ENCODE results near the gene MCUR1. TPM values are rescaled to one million over a fixed set of nuclear protein-coding genes. Genes with fewer than 3 reads are reported as not detected.
"Not testable (repeated sequence)": the region's sequence is repeated elsewhere in the genome, so short reads cannot be mapped to it uniquely, and the experiment has no call there.

Gene MCUR1, protein sequence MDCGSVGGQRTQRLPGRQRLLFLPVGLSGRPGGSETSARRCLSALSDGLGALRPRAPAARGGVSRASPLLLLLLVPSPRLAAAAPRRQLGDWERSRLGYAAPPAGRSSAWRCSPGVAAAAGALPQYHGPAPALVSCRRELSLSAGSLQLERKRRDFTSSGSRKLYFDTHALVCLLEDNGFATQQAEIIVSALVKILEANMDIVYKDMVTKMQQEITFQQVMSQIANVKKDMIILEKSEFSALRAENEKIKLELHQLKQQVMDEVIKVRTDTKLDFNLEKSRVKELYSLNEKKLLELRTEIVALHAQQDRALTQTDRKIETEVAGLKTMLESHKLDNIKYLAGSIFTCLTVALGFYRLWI
- total RNA-seq (1 to 10 TPM; 3.2 to 4.5 TPM), total RNA-seq (8.5 to 86.6 (median 22.5) reads per million in 172 experiments)
- polyA plus RNA-seq (2013, experiment 1 of 2): 6.8 TPM
- 7.2 TPM for polyA plus RNA-seq (2013, experiment 2 of 2)

DNA sequence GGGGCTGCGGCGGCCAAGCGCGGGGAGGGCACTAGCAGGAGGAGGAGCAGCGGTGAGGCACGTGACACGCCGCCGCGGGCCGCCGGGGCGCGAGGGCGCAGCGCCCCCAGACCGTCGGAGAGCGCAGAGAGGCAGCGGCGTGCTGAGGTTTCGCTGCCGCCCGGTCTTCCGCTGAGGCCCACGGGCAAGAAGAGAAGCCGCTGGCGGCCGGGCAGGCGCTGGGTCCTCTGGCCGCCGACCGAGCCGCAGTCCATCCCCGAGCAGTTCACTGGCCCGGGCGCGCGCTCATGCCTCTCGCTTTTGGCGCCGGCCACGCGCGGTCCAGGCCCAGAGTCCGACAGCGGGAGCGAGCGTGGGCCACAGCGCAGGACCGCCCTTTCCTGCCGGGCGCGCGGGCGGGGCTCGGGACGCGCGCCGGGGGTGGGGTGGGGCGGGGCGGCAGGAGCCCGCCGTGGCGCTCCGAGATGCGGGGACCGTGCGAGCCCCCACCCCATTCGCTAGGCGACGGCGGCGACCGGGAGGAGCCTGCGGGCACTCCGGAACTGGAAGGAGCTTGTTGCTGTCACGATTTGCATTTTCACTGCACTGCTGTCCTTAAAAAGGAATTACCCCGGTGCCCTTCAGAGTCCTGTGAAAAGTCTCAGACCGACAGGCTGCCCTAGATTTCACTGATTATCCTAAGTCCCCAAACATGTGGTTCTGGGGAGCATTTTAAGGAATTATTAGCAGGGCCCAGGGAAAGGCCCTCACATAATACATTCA lies at the start of gene MCUR1:
MCUR1 (minus strand) TSS at position 382 of the 762 bp plus-strand sequence; CDS start at position 254, 128 bp downstream.
- ATAC-seq (ENCODE audit: poor library complexity) (peak; percentile 83), DNase-seq (peak; percentile 54 to 94 (median 73))
- Mint-ChIP-seq H3K4me1 (ENCODE audit: low read depth) (peaks cover 37% of the 10 kb centered on the region), H3K4me3 (peak within 1 kb of the TSS; percentile 90), H3K36me3 (ENCODE audit: low read depth) (peaks cover 7% of the 10 kb centered on the region), H3K9me3 (no peaks in the 10 kb centered on the region), H3K27me3 (no peaks in the 10 kb centered on the region), H3K27ac (peak within 1 kb of the TSS; percentile 86)
- Histone ChIP-seq H3K36me3 (ENCODE audit: insufficient read depth, low read length) (no peaks in the 10 kb centered on the region), H3K27ac (ENCODE audit: low read depth in 1 of 2, low read length in 2 of 2) (peak within 1 kb of the TSS; percentile 72 to 80), H3K27me3 (ENCODE audit: control insufficient read depth in 1 of 2, insufficient read depth in 2 of 2, low read length in 2 of 2) (no peaks in the 10 kb centered on the region), H3K4me1 (ENCODE audit: insufficient read depth, low read length) (peaks cover 18% of the 10 kb centered on the region), H3K4me3 (ENCODE audit: low read length) (peak within 1 kb of the TSS; percentile 70), H3K9me3 (ENCODE audit: control insufficient read depth in 1 of 2, insufficient read depth in 1 of 2, low read length in 2 of 2) (no peaks in the 10 kb centered on the region)
- intact Hi-C loops (cut with DNase I, micrococcal nuclease): loop anchor here (1.0 to 10.0 kb wide), 8 partner anchors 19 to 1848 kb away; partner anchors contain the start of genes CD83 (in 1 of the 2), DTNBP1 (in 1 of the 2), HIVEP1 (in 1 of the 2) and RANBP9 (in 1 of the 2)
- ChIA-PET POLR2A (interaction anchor here (0.5 to 2.3 kb wide), 17 partner anchors 9 to 1379 kb away, joined by 3 to 17 read pairs (median 4); partner anchors contain the start of genes NOL7, SIRT5 and TBC1D7), CTCF (interaction anchor here (1.1 to 3.5 kb wide), 4 partner anchors 11 to 239 kb away, joined by 3 to 14 read pairs (median 6); partner anchors contain the start of genes NOL7 and SIRT5)
- TF ChIP-seq, protein P1, sequence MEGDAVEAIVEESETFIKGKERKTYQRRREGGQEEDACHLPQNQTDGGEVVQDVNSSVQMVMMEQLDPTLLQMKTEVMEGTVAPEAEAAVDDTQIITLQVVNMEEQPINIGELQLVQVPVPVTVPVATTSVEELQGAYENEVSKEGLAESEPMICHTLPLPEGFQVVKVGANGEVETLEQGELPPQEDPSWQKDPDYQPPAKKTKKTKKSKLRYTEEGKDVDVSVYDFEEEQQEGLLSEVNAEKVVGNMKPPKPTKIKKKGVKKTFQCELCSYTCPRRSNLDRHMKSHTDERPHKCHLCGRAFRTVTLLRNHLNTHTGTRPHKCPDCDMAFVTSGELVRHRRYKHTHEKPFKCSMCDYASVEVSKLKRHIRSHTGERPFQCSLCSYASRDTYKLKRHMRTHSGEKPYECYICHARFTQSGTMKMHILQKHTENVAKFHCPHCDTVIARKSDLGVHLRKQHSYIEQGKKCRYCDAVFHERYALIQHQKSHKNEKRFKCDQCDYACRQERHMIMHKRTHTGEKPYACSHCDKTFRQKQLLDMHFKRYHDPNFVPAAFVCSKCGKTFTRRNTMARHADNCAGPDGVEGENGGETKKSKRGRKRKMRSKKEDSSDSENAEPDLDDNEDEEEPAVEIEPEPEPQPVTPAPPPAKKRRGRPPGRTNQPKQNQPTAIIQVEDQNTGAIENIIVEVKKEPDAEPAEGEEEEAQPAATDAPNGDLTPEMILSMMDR (IDR thresholded peaks at IDR 0.05): peak; percentile 20

DNA sequence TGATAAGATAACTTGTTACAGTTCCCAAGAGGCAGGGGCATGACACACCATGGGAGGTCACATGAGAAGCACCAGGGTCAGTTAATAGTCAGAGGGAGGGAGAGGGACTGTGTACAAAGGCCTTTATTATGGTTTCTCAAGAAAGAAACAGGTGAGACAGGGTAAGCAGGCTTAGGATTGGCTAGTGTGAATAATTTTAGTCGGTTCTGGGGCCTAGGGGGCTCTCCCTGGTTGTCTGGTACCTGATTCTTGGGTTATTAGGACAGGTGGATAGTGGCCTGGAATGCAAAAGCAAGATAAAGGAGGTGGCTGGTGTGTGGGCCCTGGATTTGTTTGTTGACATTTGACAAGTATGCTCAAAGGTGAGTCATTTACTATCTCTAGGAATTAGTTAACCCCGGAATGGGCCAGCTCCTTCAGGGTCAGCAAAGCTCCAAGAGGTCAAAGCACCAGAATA lies 49.4 kb upstream of the MCUR1 start:
- no peak for ATAC-seq (ENCODE audit: poor library complexity)
- H3K4me1 Mint-ChIP-seq (ENCODE audit: low read depth): no peaks in the 10 kb centered on the region

DNA sequence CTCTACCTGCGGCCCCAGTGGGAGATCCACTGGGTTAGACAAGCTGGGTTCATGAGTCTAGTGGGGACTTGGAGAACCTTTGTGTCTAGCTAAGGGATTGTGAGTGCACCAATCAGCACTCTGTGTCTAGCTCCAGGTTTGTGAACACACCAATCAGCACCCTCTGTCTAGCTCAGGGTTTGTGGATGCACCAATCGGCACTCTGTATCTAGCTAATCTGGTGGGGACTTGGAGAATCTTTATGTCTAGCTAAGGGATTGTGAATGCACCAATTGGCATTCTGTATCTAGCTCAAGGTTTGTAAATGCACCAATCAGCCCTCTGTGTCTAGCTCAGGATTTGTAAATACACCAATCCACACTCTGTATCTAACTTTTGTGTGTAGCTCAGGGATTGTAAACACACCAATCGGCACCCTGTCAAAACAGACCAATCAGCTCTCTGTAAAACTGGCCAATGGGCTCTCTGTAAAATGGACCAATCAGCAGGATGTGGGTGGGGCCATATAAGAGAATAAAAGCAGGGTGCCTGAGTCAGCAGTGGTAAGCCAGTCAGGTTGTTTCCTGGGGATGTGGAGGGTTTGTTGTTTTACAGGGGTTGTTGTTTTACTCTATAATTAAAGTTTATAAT lies 46.3 kb upstream of the MCUR1 start:
- H3K27ac ChIP-seq (ENCODE audit: low read depth in 1 of 2, low read length in 2 of 2); H3K4me1 ChIP-seq (ENCODE audit: insufficient read depth, low read length); H3K4me3 ChIP-seq (ENCODE audit: low read length); H3K4me3 Mint-ChIP-seq; H3K27ac Mint-ChIP-seq; DNase-seq; H3K9me3 Mint-ChIP-seq; H3K36me3 ChIP-seq (ENCODE audit: insufficient read depth, low read length); H3K36me3 Mint-ChIP-seq (ENCODE audit: low read depth); H3K9me3 ChIP-seq (ENCODE audit: control insufficient read depth in 1 of 2, insufficient read depth in 1 of 2, low read length in 2 of 2); H3K4me1 Mint-ChIP-seq (ENCODE audit: low read depth); intact Hi-C loops (cut with DNase I, micrococcal nuclease); ATAC-seq (ENCODE audit: poor library complexity): not testable (repeated sequence)
- peaks cover 73% of the 10 kb centered on the region for H3K27me3 Mint-ChIP-seq
- ChIA-PET CTCF (interaction anchor here (0.8 kb wide), 1 partner anchor 10 kb away, joined by 3 read pairs; no protein-coding TSS in a partner anchor), POLR2A (interaction anchor here (2.9 kb wide), 1 partner anchor 47 kb away, joined by 7 read pairs; the partner anchor contains the start of gene MCUR1)
- peaks cover 27 to 30% of the 10 kb centered on the region in 2 experiments for H3K27me3 ChIP-seq (ENCODE audit: control insufficient read depth in 1 of 2, insufficient read depth in 2 of 2, low read length in 2 of 2)

More for the DNA sequence above, 49.4 kb upstream of the MCUR1 start:
- no peak overlapping the region for H3K4me3 ChIP-seq (ENCODE audit: low read length)
- CTCF ChIA-PET: no interaction called here
- Mint-ChIP-seq H3K27ac (no peak overlapping the region), H3K4me3 (no peak overlapping the region), H3K36me3 (ENCODE audit: low read depth) (no peaks in the 10 kb centered on the region), H3K27me3 (peaks cover 62% of the 10 kb centered on the region), H3K9me3 (peaks cover 5% of the 10 kb centered on the region)
- intact Hi-C loops (cut with DNase I, micrococcal nuclease): no loop called here
- H3K36me3 ChIP-seq (ENCODE audit: insufficient read depth, low read length): no peaks in the 10 kb centered on the region
- H3K9me3 ChIP-seq (ENCODE audit: control insufficient read depth in 1 of 2, insufficient read depth in 1 of 2, low read length in 2 of 2): peaks cover 6 to 9% of the 10 kb centered on the region in 2 experiments
- no peak overlapping the region for H3K27ac ChIP-seq (ENCODE audit: low read depth in 1 of 2, low read length in 2 of 2)
- TF ChIP-seq, protein P1 (IDR thresholded peaks at IDR 0.05): no peak
- POLR2A ChIA-PET: no interaction called here
- H3K4me1 ChIP-seq (ENCODE audit: insufficient read depth, low read length): peaks cover 7% of the 10 kb centered on the region
- no peak for DNase-seq
- peaks cover 30 to 31% of the 10 kb centered on the region in 2 experiments for H3K27me3 ChIP-seq (ENCODE audit: control insufficient read depth in 1 of 2, insufficient read depth in 2 of 2, low read length in 2 of 2)

All from CD4-positive, alpha-beta T cell (primary cell).